Hepatocyte (in vitro differentiated cells): Measurements from ENCODE around the gene PHAF1. TPM values are rescaled to one million over a fixed set of nuclear protein-coding genes. Genes with fewer than 3 reads are reported as not detected.

Experiments used
- DNase-seq: peaks from one replicate; pipeline ENCODE4 v3.0.0-alpha.2; 2016; ENCODE audit warnings: low spot score
- H2AFZ ChIP-seq: fragments of 200-600 bp; sonication (generic); 2 replicates; pipeline ENCODE4 v1.6.0; 2016; ENCODE audit warnings: antibody characterized with exemption, mild to moderate bottlenecking
- H3K27ac ChIP-seq: fragments of 200-600 bp; sonication (generic); 2 replicates; pipeline ENCODE4 v1.5.1; 2016; ENCODE audit warnings: mild to moderate bottlenecking
- H3K27me3 ChIP-seq: fragments of 200-600 bp; sonication (generic); 2 replicates; pipeline ENCODE4 v1.6.1; 2016
- H3K36me3 ChIP-seq: fragments of 200-600 bp; sonication (generic); replicated peaks from 2 replicates; pipeline ENCODE4 v1.5.1; 2016; ENCODE audit warnings: low read depth; ENCODE audit not compliant: insufficient read depth
- H3K4me1 ChIP-seq: fragments of 200-600 bp; sonication (generic); 2 replicates; pipeline ENCODE4 v1.5.1; 2016; ENCODE audit warnings: mild to moderate bottlenecking, moderate library complexity; ENCODE audit not compliant: insufficient read depth
- H3K4me2 ChIP-seq: fragments of 200-600 bp; sonication (generic); 2 replicates; pipeline ENCODE4 v1.6.0; 2016
- H3K4me3 ChIP-seq: fragments of 200-600 bp; sonication (generic); 2 replicates; pipeline ENCODE4 v1.5.1; 2016; ENCODE audit warnings: mild to moderate bottlenecking
- H3K79me2 ChIP-seq: fragments of 200-600 bp; sonication (generic); 2 replicates; pipeline ENCODE4 v1.6.0; 2017; ENCODE audit warnings: mild to moderate bottlenecking
- H3K9me2 ChIP-seq: fragments of 200-600 bp; sonication (generic); replicated peaks from 2 replicates; pipeline ENCODE4 v1.6.0; 2017; ENCODE audit warnings: mild to moderate bottlenecking; ENCODE audit not compliant: insufficient read depth
- H3K9me3 ChIP-seq: fragments of 200-600 bp; sonication (generic); 2 replicates; pipeline ENCODE4 v1.5.1; 2016; ENCODE audit warnings: low read depth, mild to moderate bottlenecking
- H4K20me1 ChIP-seq: fragments of 200-600 bp; sonication (generic); 2 replicates; pipeline ENCODE4 v1.6.0; 2016; ENCODE audit warnings: mild to moderate bottlenecking; ENCODE audit not compliant: insufficient read depth, poor library complexity, severe bottlenecking
- EZH2 ChIP-seq: fragments of 200-600 bp; sonication (generic); IDR thresholded peaks from 2 replicates; pipeline ENCODE4 v1.6.1; 2016; ENCODE audit warnings: antibody characterized with exemption, mild to moderate bottlenecking, borderline replicate concordance
- EZH2phosphoT487 ChIP-seq: fragments of 200-600 bp; sonication (generic); IDR thresholded peaks from one replicate; pipeline ENCODE4 v1.6.1; 2018; ENCODE audit warnings: antibody characterized with exemption, mild to moderate bottlenecking, low read depth, moderate library complexity; ENCODE audit not compliant: unreplicated experiment, severe bottlenecking
- whole genome bisulfite sequencing: methylation state at CpG from one replicate; pipeline ENCODE4 v1.1.6; 2016; ENCODE audit warnings: low lambda C conversion rate; ENCODE audit errors: missing lambda C conversion rate; 5-methylcytosine and 5-hydroxymethylcytosine counted together
- polyA plus RNA-seq: library from polyadenylated mRNA; unstranded; fragments of >200 nt; fragmentation: Nextera tagmentation; extraction: Ambion mirVana; gene quantifications from 2 replicates; pipeline ENCODE4 v1.2.1, GENCODE V29; 2016
- total RNA-seq: library from RNA; depleted of rRNA; stranded (reverse); fragments of >200 nt; gene quantifications from 2 replicates; pipeline ENCODE4 v1.2.3, GENCODE V29; 2014
- TF ChIP-seq, protein P1 (sequence below): fragments of 200-600 bp; sonication (generic); IDR thresholded peaks from 2 replicates; pipeline ENCODE4 v1.5.1; 2016; ENCODE audit warnings: antibody characterized with exemption, mild to moderate bottlenecking; ENCODE audit not compliant: poor library complexity

PHAF1 gene
- total and polyA plus RNA-seq, 2 experiments from 2014 or later = 18.7 to 20.2 TPM

GRCh38 chr16:67104845-67105244 lies 4.9 kb upstream of the PHAF1 start:
- Histone ChIP-seq H3K9me3 (no peaks in the 10 kb centered on the region), H3K36me3 (no peaks in the 10 kb centered on the region), H4K20me1 (no peaks in the 10 kb centered on the region), H3K4me3 (no peak overlapping the region), H3K4me2 (no peak overlapping the region), H3K27ac (no peak overlapping the region), H2AFZ (no peak overlapping the region), H3K79me2 (no peaks in the 10 kb centered on the region), H3K4me1 (peaks cover 7% of the 10 kb centered on the region), H3K27me3 (no peaks in the 10 kb centered on the region), H3K9me2 (no peaks in the 10 kb centered on the region)
- TF ChIP-seq, protein P1, sequence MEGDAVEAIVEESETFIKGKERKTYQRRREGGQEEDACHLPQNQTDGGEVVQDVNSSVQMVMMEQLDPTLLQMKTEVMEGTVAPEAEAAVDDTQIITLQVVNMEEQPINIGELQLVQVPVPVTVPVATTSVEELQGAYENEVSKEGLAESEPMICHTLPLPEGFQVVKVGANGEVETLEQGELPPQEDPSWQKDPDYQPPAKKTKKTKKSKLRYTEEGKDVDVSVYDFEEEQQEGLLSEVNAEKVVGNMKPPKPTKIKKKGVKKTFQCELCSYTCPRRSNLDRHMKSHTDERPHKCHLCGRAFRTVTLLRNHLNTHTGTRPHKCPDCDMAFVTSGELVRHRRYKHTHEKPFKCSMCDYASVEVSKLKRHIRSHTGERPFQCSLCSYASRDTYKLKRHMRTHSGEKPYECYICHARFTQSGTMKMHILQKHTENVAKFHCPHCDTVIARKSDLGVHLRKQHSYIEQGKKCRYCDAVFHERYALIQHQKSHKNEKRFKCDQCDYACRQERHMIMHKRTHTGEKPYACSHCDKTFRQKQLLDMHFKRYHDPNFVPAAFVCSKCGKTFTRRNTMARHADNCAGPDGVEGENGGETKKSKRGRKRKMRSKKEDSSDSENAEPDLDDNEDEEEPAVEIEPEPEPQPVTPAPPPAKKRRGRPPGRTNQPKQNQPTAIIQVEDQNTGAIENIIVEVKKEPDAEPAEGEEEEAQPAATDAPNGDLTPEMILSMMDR = no peak
- TF ChIP-seq EZH2phosphoT487 = no peak
- DNase-seq = no peak
- WGBS = 93% methylated on average over 6 of the region's 6 CpGs

DNA sequence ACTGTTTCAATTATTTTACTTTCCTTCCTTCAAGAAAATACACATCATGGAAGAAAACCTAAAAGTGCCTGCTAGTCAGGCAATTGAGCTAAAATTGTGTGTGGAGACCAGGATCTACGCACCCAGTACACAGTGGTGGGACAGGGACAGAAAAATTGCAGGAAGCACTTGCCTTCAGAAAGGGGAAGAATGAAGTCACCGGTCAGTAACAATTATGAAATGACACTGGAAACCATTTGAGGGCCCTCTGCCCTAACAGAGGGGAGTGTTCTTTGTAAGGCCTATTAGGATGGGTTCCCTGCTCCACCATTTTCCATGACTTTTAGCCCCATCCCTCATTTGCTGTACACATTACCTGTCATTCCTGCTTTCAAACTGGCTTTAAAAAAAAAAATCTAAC lies 4.5 kb upstream of the PHAF1 start:
- H4K20me1 ChIP-seq = no peaks in the 10 kb centered on the region
- no peak overlapping the region for H3K4me2 ChIP-seq
- no peaks in the 10 kb centered on the region for H3K27me3 ChIP-seq
- H3K79me2 ChIP-seq = peaks cover 3% of the 10 kb centered on the region
- no peaks in the 10 kb centered on the region for H3K9me2 ChIP-seq
- 98% methylated on average over 2 of the region's 2 CpGs for WGBS
- H3K4me1 ChIP-seq = peaks cover 7% of the 10 kb centered on the region
- H3K27ac ChIP-seq = no peak overlapping the region
- H3K36me3 ChIP-seq = no peaks in the 10 kb centered on the region
- no peak overlapping the region for H3K4me3 ChIP-seq
- no peak overlapping the region for H2AFZ ChIP-seq
- TF ChIP-seq EZH2 (no peak), EZH2phosphoT487 (no peak)
- TF ChIP-seq, protein P1 = no peak
- DNase-seq = no peak
- H3K9me3 ChIP-seq = no peaks in the 10 kb centered on the region

DNA sequence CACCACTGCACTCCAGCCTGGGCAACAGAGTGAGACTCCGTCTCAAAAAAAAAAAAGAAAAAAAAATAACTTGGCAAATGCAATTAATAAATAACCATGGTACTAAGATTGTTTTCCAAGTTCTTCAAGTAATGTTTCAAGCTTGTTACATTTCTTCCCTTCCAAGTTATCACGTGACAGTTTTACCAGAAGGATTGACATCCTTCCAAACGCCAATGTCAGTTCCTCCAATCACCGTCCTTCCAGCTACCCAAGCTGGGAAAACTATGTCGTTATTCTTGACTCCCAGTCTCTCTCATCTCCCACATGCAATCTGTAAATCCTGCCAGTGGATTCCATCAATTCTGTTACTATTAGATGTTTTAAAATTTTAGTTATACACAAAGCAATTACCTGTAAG lies 3.9 kb upstream of the PHAF1 start:
- H3K79me2 ChIP-seq = peaks cover 9% of the 10 kb centered on the region
- 79% methylated on average over 5 of the region's 5 CpGs for WGBS

More for the DNA sequence above, 3.9 kb upstream of the PHAF1 start:
- H3K4me2 ChIP-seq = no peak overlapping the region
- no peaks in the 10 kb centered on the region for H3K36me3 ChIP-seq
- H2AFZ ChIP-seq = no peak overlapping the region
- H3K4me1 ChIP-seq = peaks cover 14% of the 10 kb centered on the region
- no peak for TF ChIP-seq EZH2phosphoT487
- TF ChIP-seq EZH2 = no peak
- TF ChIP-seq, protein P1 = no peak
- no peaks in the 10 kb centered on the region for H3K9me3 ChIP-seq
- no peaks in the 10 kb centered on the region for H4K20me1 ChIP-seq
- DNase-seq = no peak
- H3K9me2 ChIP-seq = no peaks in the 10 kb centered on the region
- H3K27ac ChIP-seq = no peak overlapping the region
- no peak overlapping the region for H3K4me3 ChIP-seq
- no peaks in the 10 kb centered on the region for H3K27me3 ChIP-seq
